DMS79 treated with DMSO at 0.1 percent for 48 hours (cell line): ENCODE measurements around the gene TTYH1.
"Not testable (repeated sequence)": the region's sequence is repeated elsewhere in the genome, so short reads cannot be mapped to it uniquely, and the experiment has no call there.

ENCODE experiments used
- DNase-seq: peaks from one replicate; lab custom pipeline; 2025; lab: John Stamatoyannopoulos, UW

Gene TTYH1

GRCh38 chr19:54444737-54445136, 29.5 kb downstream of the TTYH1 start:
- no peak for DNase-seq

- not testable (repeated sequence) for DNase-seq
Observed at GRCh38 chr19:54446349-54446748, 31.1 kb downstream of the TTYH1 start.

GRCh38 chr19:54448040-54448773, 32.9 kb downstream of the TTYH1 start:
- peak; percentile 24 for DNase-seq

- peak; percentile 92 for DNase-seq
Observed at GRCh38 chr19:54448774-54449700, 33.8 kb downstream of the TTYH1 start, which contains the start of gene LENG8. Gene LENG8 (plus strand): TSS chr19:54449199. CDS start chr19:54451345, 2,146 bp downstream.

- no peak for DNase-seq
Observed at GRCh38 chr19:54449701-54450069, 34.4 kb downstream of the TTYH1 start.

- DNase-seq = no peak
Observed at GRCh38 chr19:54451331-54451871, 36.1 kb downstream of the TTYH1 start.

GRCh38 chr19:54451997-54452396, 36.7 kb downstream of the TTYH1 start:
- DNase-seq = no peak

- DNase-seq = no peak
Observed at GRCh38 chr19:54452626-54453025, 37.4 kb downstream of the TTYH1 start.

- DNase-seq = no peak
Observed at GRCh38 chr19:54453921-54454780, 38.9 kb downstream of the TTYH1 start.

- DNase-seq = no peak
Observed at GRCh38 chr19:54454781-54455675, 39.8 kb downstream of the TTYH1 start.

- DNase-seq = no peak
Observed at GRCh38 chr19:54455786-54456422, 40.6 kb downstream of the TTYH1 start.

- no peak for DNase-seq
Observed at GRCh38 chr19:54456423-54457373, 41.4 kb downstream of the TTYH1 start.

- no peak for DNase-seq
Observed at GRCh38 chr19:54457773-54458647, 42.7 kb downstream of the TTYH1 start.

- DNase-seq = no peak
Observed at GRCh38 chr19:54458648-54459281, 43.5 kb downstream of the TTYH1 start.

- no peak for DNase-seq
Observed at GRCh38 chr19:54459282-54460229, 44.3 kb downstream of the TTYH1 start.

- DNase-seq = no peak
Observed at GRCh38 chr19:54460230-54461005, 45.2 kb downstream of the TTYH1 start.
